Endothelial cell of umbilical vein (primary cell): ENCODE data around the gene BLOC1S1. TPM values are rescaled to one million over a fixed set of nuclear protein-coding genes. Genes with fewer than 3 reads are reported as not detected.

ENCODE experiments used
- BruUV-seq: library from RNA; stranded (reverse); fragments of 400-500 nt; replicated peaks from 2 replicates; lab custom pipeline; 2021; lab: Mats Ljungman, UMichigan
- CTCF ChIA-PET: fragments of 300-600, 350-600 bp; sonication (Branson Sonifier 250); formaldehyde crosslinking; loops from one replicate; lab custom pipeline; 2021; ENCODE audit warnings: antibody characterized with exemption, inconsistent platforms; lab: Charles Lee
- POLR2A ChIA-PET: fragments of 300-600, 350-600 bp; sonication (Branson Sonifier 250); formaldehyde crosslinking; loops from one replicate; lab custom pipeline; 2021; ENCODE audit warnings: antibody characterized with exemption, inconsistent platforms; lab: Charles Lee
- DNase-seq: peaks from one replicate; pipeline ENCODE4 v3.0.0-alpha.2; 2011; ENCODE audit warnings: low read depth, low spot score
- FAIRE-seq: peaks from 2 replicates; lab custom pipeline; 2011; peaks lifted over from hg19 to GRCh38; lab: Jason Lieb, UNC
- H2AFZ ChIP-seq: 2 replicates; pipeline ENCODE4 v1.6.0; 2012; ENCODE audit warnings: low read depth, low read length, control low read depth, inconsistent platforms
- H3K27ac ChIP-seq: 2 replicates; pipeline ENCODE4 v1.5.1; 2011; ENCODE audit warnings: low read depth, mild to moderate bottlenecking, control low read depth, low read length, moderate library complexity; ENCODE audit not compliant: insufficient read depth
- H3K27me3 ChIP-seq, 2 experiments: 2 replicates each; pipeline versions ENCODE4 v1.6.0 to v1.6.1; 2011; ENCODE audit warnings: low read length in 2 of 2, mixed read lengths in 1 of 2; ENCODE audit not compliant: control insufficient read depth in 2 of 2, insufficient read depth in 2 of 2
- H3K36me3 ChIP-seq, 2 experiments: 2 replicates in 1 of 2; 3 replicates in 1 of 2; pipeline ENCODE4 v1.5.1; 2011; ENCODE audit warnings: low read length in 2 of 2, mild to moderate bottlenecking in 1 of 2, moderate library complexity in 1 of 2; ENCODE audit not compliant: control insufficient read depth in 2 of 2, insufficient read depth in 2 of 2; ENCODE audit errors: extremely low read depth in 1 of 2
- H3K4me1 ChIP-seq: 3 replicates; pipeline ENCODE4 v1.5.1; 2011; ENCODE audit warnings: mild to moderate bottlenecking, low read length; ENCODE audit not compliant: control insufficient read depth, insufficient read depth; ENCODE audit errors: extremely low read depth
- H3K4me2 ChIP-seq: 2 replicates; pipeline ENCODE4 v1.6.1; 2011; ENCODE audit warnings: low read length, control low read depth, mixed read lengths; ENCODE audit not compliant: insufficient read depth
- H3K4me3 ChIP-seq, 3 experiments: fragments of 200-600 bp in 1 of 3; sonication (generic), shearing (Covaris generic) in 1 of 3; replicated peaks in 1 of 3; 2 replicates each; pipeline ENCODE4 v1.5.1; 2011 to 2016; ENCODE audit warnings: control low read depth in 3 of 3, low read length in 3 of 3, mild to moderate bottlenecking in 2 of 3, inconsistent platforms in 1 of 3, low read depth in 1 of 3, moderate library complexity in 1 of 3; ENCODE audit not compliant: insufficient read depth in 1 of 3
- H3K79me2 ChIP-seq: 2 replicates; pipeline ENCODE4 v1.6.0; 2012; ENCODE audit warnings: low read length, inconsistent platforms; ENCODE audit not compliant: control insufficient read depth, insufficient read depth
- H3K9ac ChIP-seq: replicated peaks from 2 replicates; pipeline ENCODE3; 2011; ENCODE audit warnings: low read length, control low read depth; ENCODE audit not compliant: insufficient read depth; ENCODE audit errors: extremely low read depth
- H3K9me1 ChIP-seq: replicated peaks from 3 replicates; pipeline ENCODE4 v1.6.0; 2011; ENCODE audit warnings: mild to moderate bottlenecking, low read length; ENCODE audit not compliant: control insufficient read depth, insufficient read depth; ENCODE audit errors: extremely low read depth
- H3K9me3 ChIP-seq: replicated peaks from 2 replicates; pipeline ENCODE4 v1.5.1; 2012; ENCODE audit warnings: low read length, inconsistent platforms; ENCODE audit not compliant: control insufficient read depth, insufficient read depth
- H4K20me1 ChIP-seq: replicated peaks from 2 replicates; pipeline ENCODE3; 2011; ENCODE audit warnings: mild to moderate bottlenecking, low read length; ENCODE audit not compliant: control insufficient read depth, insufficient read depth; ENCODE audit errors: extremely low read depth
- EZH2 ChIP-seq: IDR thresholded peaks from 2 replicates; pipeline ENCODE4 v1.6.1; 2012; ENCODE audit warnings: borderline replicate concordance, low read depth, mild to moderate bottlenecking, moderate library complexity, low read length, inconsistent platforms; ENCODE audit not compliant: severe bottlenecking
- FOS ChIP-seq: IDR thresholded peaks from 2 replicates; pipeline ENCODE4 v1.6.1; 2011; ENCODE audit warnings: mild to moderate bottlenecking, low read length, moderate library complexity, borderline replicate concordance; ENCODE audit not compliant: insufficient read depth
- GATA2 ChIP-seq: IDR thresholded peaks from 2 replicates; pipeline ENCODE4 v1.7.0; 2011; ENCODE audit warnings: low read depth, mild to moderate bottlenecking, moderate library complexity, mixed read lengths, low read length; ENCODE audit not compliant: insufficient read length, insufficient read depth
- JUN ChIP-seq: IDR thresholded peaks from 2 replicates; pipeline ENCODE4 v1.6.1; 2011; ENCODE audit warnings: borderline replicate concordance, low read depth; ENCODE audit not compliant: insufficient read length, insufficient read depth
- MAX ChIP-seq: IDR thresholded peaks from 2 replicates; pipeline ENCODE4 v1.6.1; 2011; ENCODE audit not compliant: insufficient read depth, insufficient read length
- MYC ChIP-seq: IDR thresholded peaks from one replicate; pipeline ENCODE4 v1.6.1; 2011; ENCODE audit warnings: mild to moderate bottlenecking, low read depth, low read length
- POLR2A ChIP-seq: IDR thresholded peaks from 2 replicates; pipeline ENCODE4 v1.6.1; 2012; ENCODE audit warnings: low read depth, mild to moderate bottlenecking, control low read depth, low read length
- POLR2AphosphoS5 ChIP-seq: IDR thresholded peaks from 2 replicates; pipeline ENCODE4 v1.6.1; 2012; ENCODE audit warnings: low read depth, mild to moderate bottlenecking, control low read depth, low read length, moderate library complexity; ENCODE audit not compliant: insufficient read depth
- dilution Hi-C: fragments of 300-500 bp; cut with MboI; formaldehyde crosslinking; loops from one replicate; pipeline ENCODE4 v1.15.0; 2019; ENCODE audit warnings: low sequenced_read_pairs; ENCODE audit not compliant: extremely low pct_ligation_motif_present
- intact Hi-C: fragments of 100-400 bp; cut with micrococcal nuclease; formaldehyde crosslinking; loops from one replicate; pipeline ENCODE4 v1.10.0; 2022
- polyA plus RNA-seq, 4 experiments: library from polyadenylated mRNA; depleted of rRNA in 3 of 4; stranded (reverse) in 3 of 4; unstranded in 1 of 4; fragments of >200 nt; gene quantifications; 2 replicates each; pipeline versions ENCODE4 v1.2.1 to v1.2.3, GENCODE V29; 2011 to 2012; ENCODE audit warnings: missing spikeins in 1 of 4
- total RNA-seq: library from RNA; stranded (reverse); gene quantifications from 2 replicates; pipeline ENCODE4 v1.2.3, GENCODE V29; 2021
- TF ChIP-seq, protein P1 (sequence below), 2 donors: IDR thresholded peaks; 1 replicate in 1 of 2; 2 replicates in 1 of 2; pipeline ENCODE4 v1.5.1; 2011; ENCODE audit warnings: low read length in 2 of 2, mild to moderate bottlenecking in 2 of 2, moderate library complexity in 2 of 2, control low read depth in 1 of 2, inconsistent platforms in 1 of 2, low read depth in 1 of 2; ENCODE audit not compliant: insufficient read depth in 1 of 2; ENCODE audit errors: extremely low read depth in 1 of 2

Gene BLOC1S1
- total and polyA plus RNA-seq, 2 donors (not counting 3 experiments of a cell fraction or from before 2014, with no cell fraction given) = 84.1 to 192 TPM

- Histone ChIP-seq H3K27ac (no peak overlapping the region), H3K79me2 (no peaks in the 10 kb centered on the region), H3K36me3 (no peaks in the 10 kb centered on the region), H3K9ac (no peak overlapping the region), H2AFZ (no peak overlapping the region), H3K9me1 (no peaks in the 10 kb centered on the region), H3K27me3 (peaks cover 15 to 20% of the 10 kb centered on the region in 2 experiments), H4K20me1 (no peaks in the 10 kb centered on the region), H3K9me3 (no peaks in the 10 kb centered on the region), H3K4me3 (no peak overlapping the region), H3K4me2 (no peak overlapping the region), H3K4me1 (no peaks in the 10 kb centered on the region)
- dilution Hi-C loops (no loop called here), intact Hi-C loops (loop anchor here (5.0 kb wide), 1 partner anchor 41 kb away; no protein-coding TSS in a partner anchor)
- CTCF ChIA-PET = no interaction called here
- TF ChIP-seq JUN (no peak), GATA2 (no peak), EZH2 (no peak), MAX (no peak), FOS (no peak), POLR2A (no peak), MYC (no peak), POLR2AphosphoS5 (no peak)
- TF ChIP-seq, protein P1, sequence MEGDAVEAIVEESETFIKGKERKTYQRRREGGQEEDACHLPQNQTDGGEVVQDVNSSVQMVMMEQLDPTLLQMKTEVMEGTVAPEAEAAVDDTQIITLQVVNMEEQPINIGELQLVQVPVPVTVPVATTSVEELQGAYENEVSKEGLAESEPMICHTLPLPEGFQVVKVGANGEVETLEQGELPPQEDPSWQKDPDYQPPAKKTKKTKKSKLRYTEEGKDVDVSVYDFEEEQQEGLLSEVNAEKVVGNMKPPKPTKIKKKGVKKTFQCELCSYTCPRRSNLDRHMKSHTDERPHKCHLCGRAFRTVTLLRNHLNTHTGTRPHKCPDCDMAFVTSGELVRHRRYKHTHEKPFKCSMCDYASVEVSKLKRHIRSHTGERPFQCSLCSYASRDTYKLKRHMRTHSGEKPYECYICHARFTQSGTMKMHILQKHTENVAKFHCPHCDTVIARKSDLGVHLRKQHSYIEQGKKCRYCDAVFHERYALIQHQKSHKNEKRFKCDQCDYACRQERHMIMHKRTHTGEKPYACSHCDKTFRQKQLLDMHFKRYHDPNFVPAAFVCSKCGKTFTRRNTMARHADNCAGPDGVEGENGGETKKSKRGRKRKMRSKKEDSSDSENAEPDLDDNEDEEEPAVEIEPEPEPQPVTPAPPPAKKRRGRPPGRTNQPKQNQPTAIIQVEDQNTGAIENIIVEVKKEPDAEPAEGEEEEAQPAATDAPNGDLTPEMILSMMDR (IDR thresholded peaks at IDR 0.05; ENCODE audit: extremely low read depth in 1 of 2, insufficient read depth in 1 of 2, low read depth in 1 of 2, low read length in 2 of 2) = no peak
- POLR2A ChIA-PET = no interaction called here
- no peak for FAIRE-seq
- no TSS peak for BruUV-seq
- no peak for DNase-seq
Observed at GRCh38 chr12:55702861-55703260, 13.0 kb upstream of the BLOC1S1 start.
